GM21529 (cell line): ENCODE results near the gene TARP.
A peak's percentile ranks its signal among the peaks of the same experiment; 100 is the strongest.

Experiments used
- ATAC-seq: cut with Tn5 transposase; IDR thresholded peaks from one replicate; pipeline ENCODE4 v1.9.1; 2021; ENCODE audit not compliant: unreplicated experiment

TARP gene

GRCh38 chr7:38273286-38273995, at the start of gene TARP:
Gene TARP (minus strand): TSS chr7:38273636.
- no peak for ATAC-seq

- no peak for ATAC-seq
Measured at GRCh38 chr7:38323156-38323555, 49.7 kb upstream of the TARP start.

- no peak for ATAC-seq
Measured at GRCh38 chr7:38322461-38322860, 49.0 kb upstream of the TARP start.

- ATAC-seq, result no peak
Measured at GRCh38 chr7:38321967-38322366, 48.5 kb upstream of the TARP start.

GRCh38 chr7:38321515-38321944, 48.1 kb upstream of the TARP start:
- no peak for ATAC-seq

- ATAC-seq, result no peak
Measured at GRCh38 chr7:38321050-38321449, 47.6 kb upstream of the TARP start.

- ATAC-seq, result no peak
Measured at GRCh38 chr7:38319873-38320272, 46.4 kb upstream of the TARP start.

GRCh38 chr7:38318803-38319416, 45.5 kb upstream of the TARP start:
- peak; percentile 89 for ATAC-seq

GRCh38 chr7:38318241-38318640, 44.8 kb upstream of the TARP start:
- ATAC-seq, result no peak

- no peak for ATAC-seq
Measured at GRCh38 chr7:38317515-38317914, 44.1 kb upstream of the TARP start.

GRCh38 chr7:38316733-38317360, 43.4 kb upstream of the TARP start:
- no peak for ATAC-seq

- no peak for ATAC-seq
Measured at GRCh38 chr7:38315410-38315809, 42.0 kb upstream of the TARP start.

- no peak for ATAC-seq
Measured at GRCh38 chr7:38312821-38313220, 39.4 kb upstream of the TARP start.

- peak; percentile 57 for ATAC-seq
Measured at GRCh38 chr7:38311329-38311937, 38.0 kb upstream of the TARP start.

- ATAC-seq, result no peak
Measured at GRCh38 chr7:38310591-38311101, 37.2 kb upstream of the TARP start.

- ATAC-seq, result no peak
Measured at GRCh38 chr7:38309555-38309954, 36.1 kb upstream of the TARP start.

GRCh38 chr7:38308140-38308539, 34.7 kb upstream of the TARP start:
- ATAC-seq, result no peak

- no peak for ATAC-seq
Measured at GRCh38 chr7:38307640-38308039, 34.2 kb upstream of the TARP start.

GRCh38 chr7:38306914-38307313, 33.5 kb upstream of the TARP start:
- no peak for ATAC-seq

- no peak for ATAC-seq
Measured at GRCh38 chr7:38306171-38306570, 32.7 kb upstream of the TARP start.

- no peak for ATAC-seq
Measured at GRCh38 chr7:38303866-38304265, 30.4 kb upstream of the TARP start.

GRCh38 chr7:38300175-38300574, 26.7 kb upstream of the TARP start:
- no peak for ATAC-seq
